HG02938 (cell line): ENCODE data around the gene ARHGDIB.

Experiments
- ATAC-seq: cut with Tn5 transposase; IDR thresholded peaks from one replicate; pipeline ENCODE4 v1.9.1; 2021; ENCODE audit warnings: mild to moderate bottlenecking, moderate library complexity; ENCODE audit not compliant: unreplicated experiment

ARHGDIB gene

DNA sequence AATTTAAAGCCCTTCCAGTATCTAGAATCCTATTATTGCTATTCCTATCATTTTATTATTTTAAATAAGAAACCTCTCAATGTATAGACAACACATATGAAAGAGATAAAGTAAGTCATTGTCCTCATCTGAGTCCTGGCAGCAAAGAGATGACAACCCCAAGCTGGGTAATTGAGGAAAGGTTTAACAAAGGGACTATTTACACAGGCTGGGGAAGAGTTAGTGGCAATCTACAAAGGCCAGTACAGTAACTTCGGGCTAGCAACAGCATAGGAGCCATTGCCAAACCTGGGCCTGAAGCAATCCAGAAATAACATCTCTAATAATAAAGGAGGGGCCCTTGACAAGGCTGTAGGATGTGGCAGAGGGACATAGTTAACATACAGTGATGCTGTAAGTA lies 22.6 kb upstream of the ARHGDIB start:
- no peak for ATAC-seq

DNA sequence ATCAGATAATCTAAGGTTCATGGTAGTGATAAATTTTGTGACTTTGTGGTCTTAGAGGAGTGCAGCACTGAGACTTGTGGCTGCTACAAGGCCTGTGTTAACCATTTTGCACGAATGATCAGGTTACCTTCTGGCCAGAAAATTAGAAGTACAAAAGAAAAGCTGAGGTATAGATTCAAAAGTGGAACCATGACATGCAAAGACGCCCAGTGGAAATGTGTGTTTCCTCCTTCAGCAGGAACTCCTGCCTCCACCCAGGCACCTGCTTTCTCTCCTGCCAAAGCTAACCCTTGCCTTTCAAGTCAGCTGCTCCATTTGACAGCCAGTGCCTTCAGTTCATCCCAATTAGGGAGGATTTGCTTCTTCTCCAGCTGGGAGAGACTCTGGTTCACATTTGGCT lies 21.6 kb upstream of the ARHGDIB start:
- no peak for ATAC-seq

DNA sequence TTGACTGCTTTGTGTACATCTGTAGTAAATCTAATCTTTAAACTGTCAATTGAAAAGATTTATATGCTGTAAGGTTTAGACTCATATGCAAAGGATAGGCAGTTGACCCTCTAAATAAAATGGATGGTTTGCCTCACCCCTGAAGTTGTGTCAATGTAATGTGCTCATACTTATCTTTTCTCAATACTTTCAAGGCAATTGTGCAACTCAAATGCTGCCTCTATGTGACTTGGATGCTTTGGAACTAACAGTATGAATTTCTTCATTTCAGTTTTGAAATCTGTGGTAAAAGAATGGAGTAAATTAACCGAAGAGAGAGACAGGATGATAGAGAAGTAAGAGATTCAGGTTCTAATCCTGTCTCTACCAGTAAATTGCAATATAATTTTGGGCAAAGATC lies 21.2 kb upstream of the ARHGDIB start:
- ATAC-seq: no peak

DNA sequence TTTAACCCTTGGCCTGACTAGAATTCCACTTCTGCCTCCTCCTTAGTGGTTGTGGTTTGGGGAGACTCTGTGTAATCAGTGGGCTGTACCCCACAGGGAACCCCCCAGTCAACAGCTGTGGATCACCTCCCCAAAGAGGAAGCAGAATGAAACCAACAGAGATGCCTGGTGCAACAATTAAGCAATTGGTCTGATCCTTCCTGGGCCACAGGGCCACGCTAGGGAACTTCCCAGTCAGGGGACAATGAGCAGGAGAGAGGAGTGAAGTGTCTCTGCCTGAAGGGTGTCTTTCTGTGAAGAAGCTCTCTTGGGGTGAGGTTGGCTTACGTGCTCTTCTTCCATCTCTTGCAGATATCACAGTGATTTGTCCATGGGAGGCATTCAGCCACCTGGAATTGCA lies 19.6 kb upstream of the ARHGDIB start:
- ATAC-seq: no peak

DNA sequence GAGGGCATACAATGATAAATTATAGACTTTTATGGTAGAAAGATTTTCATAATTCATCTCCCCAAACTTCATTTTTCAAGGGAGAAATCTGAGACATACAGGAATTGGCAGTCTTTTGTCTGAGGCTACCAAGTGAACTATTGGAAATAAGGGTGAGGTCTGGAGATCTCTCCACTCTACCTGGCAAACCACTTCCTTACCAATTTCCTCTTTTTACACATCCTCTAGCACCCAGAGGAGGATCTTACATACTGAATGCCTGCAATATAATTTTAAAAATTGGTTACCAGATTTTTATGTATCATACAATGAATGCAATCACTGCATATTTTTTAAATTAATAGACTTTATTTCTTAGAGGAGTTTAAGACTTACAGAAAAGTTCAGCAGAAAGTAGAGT lies 18.1 kb upstream of the ARHGDIB start:
- ATAC-seq: no peak

DNA sequence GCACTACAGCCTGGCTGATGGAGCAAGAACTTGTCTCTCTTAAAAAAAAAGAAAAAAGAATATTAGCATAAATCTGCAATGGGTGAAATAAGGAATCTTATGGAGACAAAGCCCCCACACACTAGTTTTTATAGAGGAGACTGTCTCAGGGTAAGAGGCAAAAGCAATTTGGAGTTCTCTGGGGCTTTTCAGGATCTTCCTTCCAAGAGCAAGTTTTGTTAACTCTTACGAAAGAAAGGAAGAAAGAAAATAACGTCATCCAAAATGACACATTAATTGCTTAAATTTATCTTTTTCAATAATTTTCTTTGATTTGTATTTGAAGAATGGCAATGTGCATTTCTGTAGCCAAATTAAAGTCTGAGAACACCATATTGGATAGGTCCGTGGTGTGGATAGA lies 15.3 kb upstream of the ARHGDIB start:
- ATAC-seq: no peak

GRCh38 chr12:14975457-14975856 lies 14.1 kb upstream of the ARHGDIB start:
- ATAC-seq: no peak

GRCh38 chr12:14974633-14975032 lies 13.2 kb upstream of the ARHGDIB start:
- no peak for ATAC-seq

GRCh38 chr12:14972816-14973215 lies 11.4 kb upstream of the ARHGDIB start, which contains the start of gene PDE6H:
Gene PDE6H (plus strand): TSS chr12:14973042. CDS start chr12:14978013, 4,971 bp downstream.
- no peak for ATAC-seq

- ATAC-seq: no peak
Observed at GRCh38 chr12:14970473-14970872, 9.1 kb upstream of the ARHGDIB start.

GRCh38 chr12:14968478-14968877 lies 7.1 kb upstream of the ARHGDIB start:
- ATAC-seq: no peak

DNA sequence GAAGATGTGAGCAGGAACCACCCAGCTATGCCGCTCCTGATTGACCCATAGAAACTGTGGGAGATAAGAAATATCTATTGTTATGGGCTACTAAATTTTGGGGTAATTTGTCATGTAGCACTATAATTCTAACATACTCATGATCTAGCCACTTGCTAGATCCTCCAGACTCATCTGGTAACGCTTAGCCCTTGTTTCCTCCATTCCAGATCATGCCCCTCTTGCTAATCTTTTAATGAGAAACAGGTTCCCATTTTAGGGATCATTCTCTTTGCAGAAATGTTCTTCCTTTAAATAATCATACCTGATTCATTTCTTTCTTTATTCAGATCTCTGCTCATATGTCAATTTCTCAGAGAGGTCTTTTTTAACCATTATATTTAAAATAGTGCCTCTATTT lies 3.8 kb upstream of the ARHGDIB start:
- ATAC-seq: no peak

GRCh38 chr12:14964406-14964805 lies 3.0 kb upstream of the ARHGDIB start:
- ATAC-seq: no peak

- no peak for ATAC-seq
Observed at GRCh38 chr12:14963520-14963919, 2.1 kb upstream of the ARHGDIB start.

DNA sequence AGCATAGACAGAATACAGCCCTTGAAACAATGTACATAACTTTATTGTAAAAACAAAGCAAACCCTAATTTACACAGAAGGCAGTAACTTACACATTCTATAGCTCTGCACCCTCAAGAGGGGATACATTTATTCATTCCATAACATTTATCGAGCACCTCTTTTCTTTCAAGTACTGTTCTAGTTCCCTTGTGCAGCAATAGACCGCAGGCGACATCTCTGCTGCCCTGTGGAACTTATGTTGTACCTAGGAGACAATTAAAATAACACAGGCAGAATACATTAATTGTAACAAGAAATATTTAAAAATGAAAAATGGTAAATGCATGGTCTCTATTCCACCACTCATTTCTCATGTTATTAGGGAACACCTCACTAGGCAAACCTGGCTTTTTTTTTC lies 1.4 kb upstream of the ARHGDIB start:
- no peak for ATAC-seq

DNA sequence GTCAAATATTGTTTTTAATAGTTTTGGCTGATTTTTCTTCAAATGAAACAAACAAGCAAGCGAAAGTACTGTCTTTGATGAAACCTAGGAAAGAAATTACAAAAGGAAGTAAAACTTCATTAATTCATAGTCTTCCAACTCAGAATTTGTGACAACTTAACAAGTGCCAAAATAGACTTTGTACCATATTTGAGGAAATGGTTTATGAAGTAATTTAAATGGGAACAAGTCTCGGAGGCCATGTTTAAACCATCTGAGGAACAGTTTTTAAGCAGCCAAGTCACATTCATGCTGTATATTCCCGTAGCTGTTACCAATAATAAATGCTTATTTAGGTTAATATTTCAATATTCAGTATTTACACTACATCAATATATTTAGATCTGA lies 745 bp upstream of the ARHGDIB start:
- no peak for ATAC-seq

DNA sequence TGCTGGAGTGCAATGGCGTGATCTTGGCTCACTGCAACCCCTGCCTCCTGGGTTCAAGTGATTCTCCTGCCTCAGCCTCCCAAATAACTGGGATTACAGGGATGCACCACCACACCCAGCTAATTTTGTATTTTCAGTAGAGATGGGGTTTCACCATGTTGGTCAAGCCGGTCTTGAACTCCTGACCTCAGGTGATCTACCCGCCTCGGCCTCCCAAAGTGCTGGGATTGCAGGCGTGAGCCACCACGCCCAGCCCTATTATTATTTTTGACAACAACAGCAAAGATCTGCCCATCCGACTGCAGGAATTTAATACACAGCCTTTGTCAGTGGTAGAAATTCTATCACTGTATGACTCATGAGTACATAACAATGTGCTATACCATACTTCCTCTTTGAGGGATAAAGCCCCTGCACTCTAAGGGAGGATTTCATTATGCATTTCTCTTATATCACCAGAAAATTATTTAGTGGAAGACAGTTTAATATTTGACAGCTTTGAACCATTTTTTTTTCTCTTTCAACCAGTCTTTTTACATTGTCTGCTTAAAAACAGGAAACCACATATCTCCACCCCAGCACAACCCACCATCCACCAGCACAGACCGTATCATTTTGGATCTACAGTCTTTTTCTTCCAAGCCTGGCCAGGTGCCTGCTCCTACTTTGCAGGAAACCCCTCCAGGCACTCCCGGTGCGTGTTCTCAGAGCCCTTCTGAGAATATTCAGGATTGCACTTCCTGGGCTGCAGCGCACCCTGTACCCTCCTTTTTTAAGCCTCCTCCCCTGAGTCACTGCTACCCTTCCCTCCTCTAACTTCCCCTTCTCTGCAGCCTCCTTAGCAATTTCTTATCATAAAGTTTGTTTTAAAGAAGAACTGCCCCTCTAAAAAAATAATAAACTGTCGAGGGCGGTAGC lies 594 bp downstream of the ARHGDIB start:
- peak; percentile 32 for ATAC-seq

GRCh38 chr12:14959916-14960496 lies 1.4 kb downstream of the ARHGDIB start:
- no peak for ATAC-seq

DNA sequence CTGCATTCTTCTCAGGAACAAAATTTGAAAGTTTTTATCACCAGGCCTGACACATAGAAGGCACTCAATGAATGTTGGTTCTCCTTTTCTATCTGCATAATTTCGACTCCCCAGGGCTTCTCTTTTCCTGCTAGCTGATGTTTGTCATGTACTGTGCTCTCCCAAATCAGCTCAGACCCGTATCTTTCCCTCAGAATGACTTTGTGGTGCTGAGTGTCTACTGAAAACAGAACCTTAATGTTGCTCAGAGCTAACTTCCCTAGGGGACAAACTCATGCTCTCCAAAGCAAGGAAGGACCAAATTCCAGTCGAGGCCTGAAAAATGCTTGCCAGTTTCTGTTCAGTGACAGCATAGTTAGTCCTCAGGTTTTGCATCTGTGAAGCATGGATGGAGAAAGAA lies 1.9 kb downstream of the ARHGDIB start:
- ATAC-seq: no peak

DNA sequence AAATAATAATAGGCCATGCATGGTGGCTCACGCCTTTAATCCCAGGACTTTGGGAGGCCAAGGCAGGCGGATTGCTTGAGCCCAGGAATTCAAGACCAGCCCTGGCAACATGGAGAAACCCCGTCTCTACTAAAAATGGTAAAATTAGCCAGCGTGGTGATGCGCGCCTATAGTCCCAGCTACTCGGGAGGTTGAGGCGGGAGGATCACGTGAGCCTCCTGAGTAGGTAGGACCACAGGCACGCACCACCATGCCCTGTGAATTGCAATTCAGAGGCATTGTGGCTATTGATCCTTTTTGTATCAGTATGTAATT lies 2.3 kb downstream of the ARHGDIB start:
- ATAC-seq: no peak

DNA sequence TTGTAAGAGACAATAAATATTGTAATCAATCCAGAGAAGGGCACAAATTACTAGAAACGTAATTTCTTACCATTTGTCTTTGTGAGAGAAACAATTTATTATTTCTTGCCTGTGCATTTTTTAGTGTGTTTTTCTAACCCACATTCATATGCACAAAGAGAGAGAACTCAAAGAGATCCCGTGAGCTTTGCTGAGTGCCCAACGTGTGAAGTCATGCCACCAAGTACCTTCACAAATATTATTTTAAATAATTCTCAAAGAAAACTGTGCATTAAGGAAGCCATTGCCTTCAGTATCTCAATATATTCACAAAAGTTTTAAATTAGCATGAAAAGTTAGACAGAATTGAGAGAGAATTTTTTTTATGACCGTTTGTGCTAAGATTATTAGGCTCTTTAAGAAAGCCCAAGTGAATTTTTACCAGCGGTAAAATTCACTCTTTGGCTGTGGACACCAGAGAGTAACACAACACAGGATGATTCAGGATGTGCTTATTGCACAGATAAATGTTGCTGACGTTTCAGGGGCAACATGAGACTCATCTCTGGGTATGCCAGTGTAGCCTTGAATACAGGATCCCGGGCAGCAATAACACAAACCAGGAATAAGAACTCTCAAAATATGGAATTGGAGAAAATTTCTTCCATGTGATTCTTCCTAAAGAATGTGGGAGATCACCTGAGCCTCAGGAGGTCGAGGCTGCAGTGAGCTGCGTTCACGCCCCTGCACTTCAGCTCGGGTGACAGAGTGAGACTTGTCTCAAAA lies 2.9 kb downstream of the ARHGDIB start:
- ATAC-seq: no peak
